ENCODE data around the gene ZFR. TPM values are rescaled to one million over a fixed set of nuclear protein-coding genes. Genes with fewer than 3 reads are reported as not detected.
"Not testable (repeated sequence)": the region's sequence is repeated elsewhere in the genome, so short reads cannot be mapped to it uniquely, and the experiment has no call there.

The ZFR gene
- total RNA-seq, 1 donor from 2014 or later = 71.5 TPM

GRCh38 chr5:32406650-32407049, 37.9 kb downstream of the ZFR start:
- peaks cover 31% of the 10 kb centered on the region for H3K36me3 Mint-ChIP-seq
- no peak for DNase-seq (ENCODE audit: low spot score in 2 of 2, unreplicated experiment in 2 of 2)
- no peak for TF ChIP-seq CTCF (IDR thresholded peaks at IDR 0.05; ENCODE audit: unreplicated experiment)
- H3K27ac Mint-ChIP-seq = no peak overlapping the region
- no peaks in the 10 kb centered on the region for H3K4me1 Mint-ChIP-seq
- H3K27me3 Mint-ChIP-seq (ENCODE audit: low read depth) = no peaks in the 10 kb centered on the region
- no peaks in the 10 kb centered on the region for H3K9me3 Mint-ChIP-seq
- no peak overlapping the region for H3K4me3 Mint-ChIP-seq

DNA sequence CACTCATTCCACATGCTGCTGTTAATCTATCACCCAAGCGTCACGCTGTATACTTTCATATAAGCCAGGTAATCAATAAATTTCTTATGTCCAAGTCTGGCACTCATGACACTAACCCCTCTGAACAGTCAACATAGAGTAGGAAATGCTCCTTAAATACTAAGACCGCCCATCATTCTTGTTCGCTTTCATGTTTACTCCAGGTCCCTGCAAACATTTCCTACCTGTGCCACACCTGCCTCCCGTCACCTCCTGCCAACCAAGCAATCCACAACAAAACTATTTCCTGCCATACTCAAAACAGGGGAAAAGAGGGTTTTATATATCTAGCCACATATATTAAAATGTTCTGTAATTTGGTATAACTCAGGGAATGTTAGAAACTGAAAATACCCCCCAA, 39.0 kb downstream of the ZFR start:
- no peaks in the 10 kb centered on the region for H3K4me1 Mint-ChIP-seq
- H3K27me3 Mint-ChIP-seq (ENCODE audit: low read depth) = no peaks in the 10 kb centered on the region
- H3K4me3 Mint-ChIP-seq = no peak overlapping the region
- peak overlapping the region; percentile 35 for H3K27ac Mint-ChIP-seq
- TF ChIP-seq CTCF (IDR thresholded peaks at IDR 0.05; ENCODE audit: unreplicated experiment) = no peak
- DNase-seq (ENCODE audit: low spot score in 2 of 2, unreplicated experiment in 2 of 2) = no peak
- H3K36me3 Mint-ChIP-seq = peaks cover 34% of the 10 kb centered on the region
- no peaks in the 10 kb centered on the region for H3K9me3 Mint-ChIP-seq

DNA sequence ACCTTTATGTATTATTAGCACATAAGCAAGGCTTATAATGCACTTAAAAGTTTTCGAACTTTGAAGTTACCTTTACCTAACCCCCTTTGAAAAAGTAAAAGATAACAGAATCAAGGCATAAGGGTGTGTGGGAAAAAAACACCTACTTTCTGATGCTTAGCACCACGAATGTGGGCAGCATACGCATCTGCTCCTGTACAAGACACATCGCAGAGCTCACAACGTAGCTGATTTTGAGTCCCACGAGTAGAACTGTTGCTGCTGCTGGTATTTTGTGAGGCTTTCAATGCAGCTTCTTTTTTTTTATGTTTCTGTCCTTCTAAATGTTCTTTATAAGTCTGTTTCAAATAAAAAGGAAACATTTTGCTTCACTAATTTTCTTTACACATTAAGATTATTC, 40.8 kb downstream of the ZFR start:
- H3K4me3 Mint-ChIP-seq = no peak overlapping the region
- H3K4me1 Mint-ChIP-seq = no peaks in the 10 kb centered on the region
- no peaks in the 10 kb centered on the region for H3K27me3 Mint-ChIP-seq (ENCODE audit: low read depth)
- no peak overlapping the region for H3K27ac Mint-ChIP-seq
- no peak for TF ChIP-seq CTCF (IDR thresholded peaks at IDR 0.05; ENCODE audit: unreplicated experiment)
- no peaks in the 10 kb centered on the region for H3K9me3 Mint-ChIP-seq
- no peak for DNase-seq (ENCODE audit: low spot score in 2 of 2, unreplicated experiment in 2 of 2)
- H3K36me3 Mint-ChIP-seq = peaks cover 43% of the 10 kb centered on the region

DNA sequence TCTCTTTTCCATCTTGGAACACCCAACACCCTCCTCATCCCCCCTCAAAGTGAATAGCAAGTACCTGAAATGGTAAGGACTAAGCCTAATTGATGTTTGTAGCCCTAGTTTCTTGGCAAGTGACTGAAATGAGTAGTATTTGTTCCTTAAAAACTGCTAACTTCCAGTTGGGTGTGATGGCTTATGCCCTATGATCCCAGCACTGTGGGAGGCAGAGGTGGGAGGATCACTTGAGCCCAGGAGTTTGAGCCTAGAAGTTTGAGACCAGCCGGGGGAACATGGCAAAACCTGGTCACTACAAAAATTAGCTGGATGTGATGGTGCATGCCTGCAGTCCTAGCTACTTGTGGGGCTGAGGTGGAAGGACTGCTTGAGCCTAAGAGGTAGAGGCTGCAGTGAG, 44.1 kb downstream of the ZFR start:
- no peak overlapping the region for H3K4me3 Mint-ChIP-seq
- H3K36me3 Mint-ChIP-seq = peaks cover 44% of the 10 kb centered on the region
- H3K27me3 Mint-ChIP-seq (ENCODE audit: low read depth) = no peaks in the 10 kb centered on the region
- DNase-seq (ENCODE audit: low spot score in 2 of 2, unreplicated experiment in 2 of 2) = no peak
- no peak overlapping the region for H3K27ac Mint-ChIP-seq
- no peaks in the 10 kb centered on the region for H3K9me3 Mint-ChIP-seq
- no peaks in the 10 kb centered on the region for H3K4me1 Mint-ChIP-seq
- TF ChIP-seq CTCF (IDR thresholded peaks at IDR 0.05; ENCODE audit: unreplicated experiment) = no peak

DNA sequence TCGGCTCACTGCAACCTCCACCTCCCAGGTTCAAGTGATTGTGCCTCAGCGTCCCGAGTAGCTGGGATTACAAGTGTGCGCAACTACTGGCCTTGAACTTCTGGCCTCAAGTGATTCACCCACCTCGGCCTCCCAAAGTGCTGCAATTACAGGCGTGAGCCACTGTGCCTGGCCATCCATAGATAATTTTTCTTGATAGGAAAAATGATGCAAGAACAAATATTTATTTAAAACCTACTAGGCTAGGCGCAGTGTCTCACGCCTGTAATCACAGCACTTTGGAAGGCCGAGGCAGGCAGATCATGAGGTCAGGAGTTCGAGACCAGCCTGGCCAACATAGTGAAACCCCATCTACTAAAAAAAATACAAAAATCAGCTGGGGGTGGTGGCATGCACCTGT, 45.8 kb downstream of the ZFR start:
- not testable (repeated sequence) for H3K27ac Mint-ChIP-seq; H3K9me3 Mint-ChIP-seq; H3K27me3 Mint-ChIP-seq (ENCODE audit: low read depth); H3K4me1 Mint-ChIP-seq; DNase-seq (ENCODE audit: low spot score in 2 of 2, unreplicated experiment in 2 of 2); H3K4me3 Mint-ChIP-seq
- peaks cover 51% of the 10 kb centered on the region for H3K36me3 Mint-ChIP-seq

DNA sequence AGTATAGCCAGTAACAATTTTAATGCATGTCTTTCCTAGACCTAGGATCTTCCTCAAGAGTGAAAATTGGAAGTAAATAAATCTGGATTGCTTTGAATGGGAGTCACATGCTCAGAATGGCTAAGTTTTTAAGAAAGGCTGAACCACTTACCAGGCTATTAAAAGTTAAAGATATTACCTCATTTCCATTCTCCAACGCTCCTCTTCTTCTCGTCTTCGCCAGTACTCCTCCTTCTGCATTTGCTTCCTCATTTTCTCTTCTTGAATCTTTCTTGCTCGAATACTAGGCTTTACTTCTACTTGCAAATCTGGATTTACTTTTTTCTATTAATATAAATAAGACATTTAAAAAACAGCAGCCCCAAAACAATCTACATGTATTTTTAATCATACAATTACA, 49.6 kb downstream of the ZFR start:
- Mint-ChIP-seq H3K27ac (no peak overlapping the region), H3K9me3 (no peaks in the 10 kb centered on the region), H3K27me3 (ENCODE audit: low read depth) (no peaks in the 10 kb centered on the region), H3K4me3 (no peak overlapping the region), H3K4me1 (no peaks in the 10 kb centered on the region), H3K36me3 (peaks cover 36% of the 10 kb centered on the region)
- no peak for DNase-seq (ENCODE audit: low spot score in 2 of 2, unreplicated experiment in 2 of 2)
- TF ChIP-seq CTCF (IDR thresholded peaks at IDR 0.05; ENCODE audit: unreplicated experiment) = no peak

All from mesothelial cell of epicardium (in vitro differentiated cells).